Melanocyte of skin (primary cell): ENCODE measurements around the gene TRIP13. TPM values are rescaled to one million over a fixed set of nuclear protein-coding genes. Genes with fewer than 3 reads are reported as not detected.

ENCODE experiments used
- total RNA-seq, 2 donors: library from RNA; depleted of rRNA; stranded (reverse); fragments of >200 nt; gene quantifications; 2 replicates each; pipeline ENCODE4 v1.2.3, GENCODE V29; 2012

The TRIP13 gene
- 10 to 100 TPM; 20.0 to 50.0 TPM for total RNA-seq

DNA sequence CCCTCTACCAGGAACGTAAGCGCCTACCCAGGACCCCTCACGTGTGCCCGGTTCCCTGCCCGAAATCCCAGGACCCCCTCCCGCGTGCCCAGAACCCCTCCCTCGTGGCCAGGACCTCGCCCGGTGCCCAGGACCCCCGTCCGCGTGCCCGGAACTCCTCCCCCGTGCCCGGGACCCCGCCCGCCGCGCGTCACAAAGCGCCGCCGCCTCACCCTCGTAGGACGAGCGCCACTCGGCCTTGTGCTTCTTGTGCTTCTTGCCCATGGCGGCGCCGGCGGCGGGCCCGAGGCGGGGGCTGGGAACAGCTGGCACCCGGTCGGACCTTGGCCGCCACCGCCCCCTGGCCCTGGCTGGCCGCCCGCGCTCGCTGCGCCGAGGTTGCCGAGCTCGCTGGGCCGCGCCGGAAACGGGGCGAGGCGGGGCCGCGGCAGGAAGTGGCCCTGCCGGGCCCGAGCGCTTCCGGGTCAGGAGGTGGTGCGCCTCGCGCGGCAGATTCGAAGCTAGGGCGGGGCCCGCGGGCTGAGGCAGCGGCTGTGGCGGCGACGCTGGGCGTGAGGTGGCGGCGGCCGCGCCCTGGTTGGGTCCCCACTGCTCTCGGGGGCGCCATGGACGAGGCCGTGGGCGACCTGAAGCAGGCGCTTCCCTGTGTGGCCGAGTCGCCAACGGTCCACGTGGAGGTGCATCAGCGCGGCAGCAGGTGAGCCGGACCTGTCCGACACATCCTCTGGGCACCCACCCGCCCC lies at the start of gene TRIP13, which contains the start of gene BRD9:
Gene TRIP13 (plus strand): TSS at position 491 of the 743 bp plus-strand sequence. CDS start 115 bp downstream, at position 606.
Gene BRD9 (minus strand): TSS at position 408 of the 743 bp plus-strand sequence. CDS start 144 bp downstream, at position 264.

DNA sequence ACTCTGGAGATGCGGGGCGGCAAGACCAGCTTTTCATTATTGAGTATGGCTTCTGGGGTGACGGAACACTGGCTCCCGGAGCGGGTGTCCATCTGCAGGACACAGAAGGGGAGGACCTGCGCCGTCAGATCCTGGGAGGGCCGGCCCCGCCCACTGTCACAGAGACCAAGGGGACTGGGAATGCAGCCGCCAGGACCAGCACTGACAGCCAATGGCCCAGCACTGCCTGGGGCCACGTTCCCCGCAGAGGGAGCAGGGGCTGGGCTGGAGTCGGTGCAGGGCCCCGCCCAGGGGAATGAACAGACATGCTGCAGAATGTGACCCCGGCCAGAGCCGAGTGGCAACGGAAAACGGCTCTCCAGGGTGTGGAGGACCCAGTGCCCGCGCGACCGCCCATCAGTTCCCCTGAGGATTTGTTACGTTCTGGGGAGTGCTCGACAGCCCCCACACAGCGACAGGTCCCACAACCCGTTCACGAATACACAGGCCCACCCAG lies 42.1 kb upstream of the TRIP13 start, which contains the start of gene ZDHHC11:
Gene ZDHHC11 (minus strand): TSS at position 476 of the 496 bp plus-strand sequence. CDS start 384 bp downstream, at position 92.

Other genes with a start within 250 kb of the TRIP13 start
- 1 to 10 TPM; 1.7 to 3.4 TPM for gene TPPP, start 199.5 kb upstream of the TRIP13 start, total RNA-seq
- under 1 TPM in 1 of 2 donors, not detected in 1; 0.34 TPM for gene ZDHHC11B, start 108.2 kb upstream of the TRIP13 start, total RNA-seq
- gene ZDHHC11, start 41.9 kb upstream of the TRIP13 start, total RNA-seq: 1 to 10 TPM; 5.0 to 5.9 TPM
- gene BRD9, start 83 bp upstream of the TRIP13 start, total RNA-seq: 10 to 100 TPM; 23.7 to 31.3 TPM
- gene NKD2, start 115.9 kb downstream of the TRIP13 start, total RNA-seq: not detected
- gene SLC12A7, start 219.2 kb downstream of the TRIP13 start, total RNA-seq: 10 to 100 TPM; 21.3 to 34.3 TPM